Ishikawa (cell line): ENCODE results near the gene NOP56.

Experiments
- CEBPB ChIP-seq: IDR thresholded peaks from 2 replicates; pipeline ENCODE4 v1.6.1; 2012
- CREB1 ChIP-seq: IDR thresholded peaks from 2 replicates; pipeline ENCODE4 v1.6.1; 2012; ENCODE audit warnings: low read depth
- EGR1 ChIP-seq: IDR thresholded peaks from 2 replicates; pipeline ENCODE4 v1.6.1; 2012
- EP300 ChIP-seq: IDR thresholded peaks from 2 replicates; pipeline ENCODE4 v1.6.1; 2012; ENCODE audit warnings: borderline replicate concordance
- FOXM1 ChIP-seq: IDR thresholded peaks from 2 replicates; pipeline ENCODE4 v1.6.1; 2012; ENCODE audit warnings: low read depth, borderline replicate concordance
- MAX ChIP-seq: IDR thresholded peaks from 2 replicates; pipeline ENCODE4 v1.6.1; 2012
- NFIC ChIP-seq: IDR thresholded peaks from 2 replicates; pipeline ENCODE4 v1.6.1; 2012
- RAD21 ChIP-seq: IDR thresholded peaks from 2 replicates; pipeline ENCODE4 v1.6.1; 2012; ENCODE audit warnings: low read depth
- TAF1 ChIP-seq: IDR thresholded peaks from 2 replicates; pipeline ENCODE4 v1.6.1; 2012; ENCODE audit warnings: low read depth, mild to moderate bottlenecking
- TCF12 ChIP-seq: IDR thresholded peaks from 2 replicates; pipeline ENCODE4 v1.6.1; 2012; ENCODE audit warnings: low read depth
- TEAD4 ChIP-seq: IDR thresholded peaks from 2 replicates; pipeline ENCODE4 v1.6.1; 2012
- USF1 ChIP-seq: IDR thresholded peaks from 2 replicates; pipeline ENCODE4 v1.6.1; 2012
- YY1 ChIP-seq: IDR thresholded peaks from 2 replicates; pipeline ENCODE4 v1.6.1; 2012; ENCODE audit warnings: low read depth
- ZBTB7A ChIP-seq: IDR thresholded peaks from 2 replicates; pipeline ENCODE4 v1.6.1; 2012; ENCODE audit warnings: low read depth
- TF ChIP-seq, protein P1 (sequence below): IDR thresholded peaks from 2 replicates; pipeline ENCODE4 v1.6.1; 2012; ENCODE audit warnings: low read depth, mild to moderate bottlenecking

Gene NOP56

GRCh38 chr20:2691663-2692035, 39.2 kb downstream of the NOP56 start:
- TF ChIP-seq RAD21, result no peak
- no peak for TF ChIP-seq ZBTB7A

DNA sequence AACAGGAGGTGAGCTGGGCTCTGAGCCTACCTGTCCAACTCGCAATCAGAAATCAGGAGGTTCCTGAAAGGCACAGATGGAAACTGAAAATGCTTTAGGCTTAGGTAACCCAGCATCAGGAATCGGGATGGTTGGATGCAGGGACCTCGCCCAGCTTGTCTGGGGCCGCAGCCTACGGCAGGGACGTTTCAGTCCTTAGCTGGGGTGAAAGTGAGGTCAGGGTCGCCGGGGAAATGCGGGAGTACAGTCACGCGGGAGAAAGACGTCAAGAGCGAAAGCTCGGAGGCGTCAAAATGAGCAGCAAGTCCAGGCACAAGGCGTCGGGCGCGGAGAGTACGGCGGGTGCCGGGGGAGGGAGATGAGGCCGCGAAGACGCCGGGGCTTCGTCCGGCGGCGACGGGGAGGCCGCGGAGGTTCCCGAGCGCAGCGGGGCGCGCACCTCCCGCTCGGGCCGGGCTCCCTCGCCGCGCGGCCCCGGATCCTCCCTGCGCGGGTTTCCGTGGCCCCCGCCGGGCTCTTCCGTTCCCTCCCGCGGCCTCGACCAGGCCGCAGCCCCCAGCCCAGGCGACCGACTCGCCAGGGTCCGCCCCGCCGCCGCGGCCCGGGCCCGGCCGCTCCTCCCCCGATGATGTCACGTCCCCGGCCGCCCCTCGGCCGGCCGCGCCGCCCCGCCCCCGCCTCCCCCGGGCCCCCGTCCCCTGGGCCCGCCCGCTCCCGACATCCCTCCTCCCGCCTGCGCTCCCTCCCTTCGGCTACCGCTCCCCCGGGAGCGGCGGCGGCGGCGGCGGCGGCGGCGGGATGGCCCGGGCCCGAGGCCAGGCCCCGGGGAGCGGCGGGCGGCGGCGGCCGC, 39.8 kb downstream of the NOP56 start, which contains the start of gene EBF4:
EBF4 (plus strand) TSS at position 745 of the 850 bp plus-strand sequence. CDS start 866 bp downstream, outside the sequence.
- TF ChIP-seq MAX (peak; percentile 94), YY1 (no peak), EGR1 (no peak), ZBTB7A (0 out of 2 replicates have a peak, but pooled peaks have one; percentile 39)

- no peak for TF ChIP-seq USF1
- no peak for TF ChIP-seq ZBTB7A
- TF ChIP-seq YY1, result no peak
- TF ChIP-seq MAX, result no peak
- TF ChIP-seq TEAD4, result no peak
- no peak for TF ChIP-seq EP300
- no peak for TF ChIP-seq CREB1
- TF ChIP-seq CEBPB, result no peak
- TF ChIP-seq RAD21, result no peak
- TF ChIP-seq TCF12, result no peak
- TF ChIP-seq, protein P1, sequence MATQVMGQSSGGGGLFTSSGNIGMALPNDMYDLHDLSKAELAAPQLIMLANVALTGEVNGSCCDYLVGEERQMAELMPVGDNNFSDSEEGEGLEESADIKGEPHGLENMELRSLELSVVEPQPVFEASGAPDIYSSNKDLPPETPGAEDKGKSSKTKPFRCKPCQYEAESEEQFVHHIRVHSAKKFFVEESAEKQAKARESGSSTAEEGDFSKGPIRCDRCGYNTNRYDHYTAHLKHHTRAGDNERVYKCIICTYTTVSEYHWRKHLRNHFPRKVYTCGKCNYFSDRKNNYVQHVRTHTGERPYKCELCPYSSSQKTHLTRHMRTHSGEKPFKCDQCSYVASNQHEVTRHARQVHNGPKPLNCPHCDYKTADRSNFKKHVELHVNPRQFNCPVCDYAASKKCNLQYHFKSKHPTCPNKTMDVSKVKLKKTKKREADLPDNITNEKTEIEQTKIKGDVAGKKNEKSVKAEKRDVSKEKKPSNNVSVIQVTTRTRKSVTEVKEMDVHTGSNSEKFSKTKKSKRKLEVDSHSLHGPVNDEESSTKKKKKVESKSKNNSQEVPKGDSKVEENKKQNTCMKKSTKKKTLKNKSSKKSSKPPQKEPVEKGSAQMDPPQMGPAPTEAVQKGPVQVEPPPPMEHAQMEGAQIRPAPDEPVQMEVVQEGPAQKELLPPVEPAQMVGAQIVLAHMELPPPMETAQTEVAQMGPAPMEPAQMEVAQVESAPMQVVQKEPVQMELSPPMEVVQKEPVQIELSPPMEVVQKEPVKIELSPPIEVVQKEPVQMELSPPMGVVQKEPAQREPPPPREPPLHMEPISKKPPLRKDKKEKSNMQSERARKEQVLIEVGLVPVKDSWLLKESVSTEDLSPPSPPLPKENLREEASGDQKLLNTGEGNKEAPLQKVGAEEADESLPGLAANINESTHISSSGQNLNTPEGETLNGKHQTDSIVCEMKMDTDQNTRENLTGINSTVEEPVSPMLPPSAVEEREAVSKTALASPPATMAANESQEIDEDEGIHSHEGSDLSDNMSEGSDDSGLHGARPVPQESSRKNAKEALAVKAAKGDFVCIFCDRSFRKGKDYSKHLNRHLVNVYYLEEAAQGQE, result no peak
- TF ChIP-seq TAF1, result no peak
- no peak for TF ChIP-seq NFIC
- no peak for TF ChIP-seq EGR1
- no peak for TF ChIP-seq FOXM1
These were observed 40.5 kb downstream of the NOP56 start for GRCh38 chr20:2692886-2693285.

DNA sequence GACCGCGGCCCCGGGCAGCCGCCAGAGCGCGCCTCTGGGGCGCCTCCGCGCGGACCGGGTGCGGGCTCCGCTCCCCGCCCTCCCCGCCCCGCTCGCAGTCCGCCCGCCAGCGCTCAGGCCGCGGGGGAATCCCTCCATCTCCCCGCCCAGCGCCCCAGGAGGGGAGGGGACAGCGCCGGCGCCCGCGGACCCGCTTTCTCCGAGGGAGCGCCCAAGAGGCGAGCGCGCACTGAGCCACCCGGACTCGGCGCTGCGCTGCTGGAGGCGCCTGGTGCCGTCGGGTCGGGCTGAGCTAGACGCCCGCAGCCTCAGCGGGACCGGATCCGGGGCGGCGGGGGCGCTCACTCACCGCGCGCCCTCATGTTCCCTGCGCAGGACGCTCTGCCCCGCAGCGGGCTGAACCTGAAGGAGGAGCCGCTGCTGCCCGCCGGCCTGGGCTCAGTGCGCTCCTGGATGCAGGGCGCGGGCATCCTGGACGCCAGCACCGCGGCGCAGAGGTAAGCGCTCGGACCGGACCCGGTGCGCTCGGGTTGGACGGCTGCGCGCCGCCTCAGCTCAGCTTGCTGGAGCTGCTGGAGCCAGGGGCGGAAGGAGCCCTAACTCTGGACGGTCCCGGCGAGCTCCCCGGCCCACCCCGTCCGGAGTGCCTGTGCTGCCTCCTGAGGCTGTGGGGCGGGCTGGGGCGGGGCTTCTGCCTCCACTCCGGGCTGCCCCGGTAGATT, 41.0 kb downstream of the NOP56 start:
- TF ChIP-seq ZBTB7A (no peak), TCF12 (no peak), FOXM1 (no peak), CREB1 (no peak), NFIC (no peak), CEBPB (no peak), TAF1 (no peak), MAX (no peak; the same call in 1 of the 2 replicates), EP300 (no peak), EGR1 (no peak), RAD21 (no peak), USF1 (no peak), TEAD4 (no peak), YY1 (no peak)
- TF ChIP-seq, protein P1, result no peak

DNA sequence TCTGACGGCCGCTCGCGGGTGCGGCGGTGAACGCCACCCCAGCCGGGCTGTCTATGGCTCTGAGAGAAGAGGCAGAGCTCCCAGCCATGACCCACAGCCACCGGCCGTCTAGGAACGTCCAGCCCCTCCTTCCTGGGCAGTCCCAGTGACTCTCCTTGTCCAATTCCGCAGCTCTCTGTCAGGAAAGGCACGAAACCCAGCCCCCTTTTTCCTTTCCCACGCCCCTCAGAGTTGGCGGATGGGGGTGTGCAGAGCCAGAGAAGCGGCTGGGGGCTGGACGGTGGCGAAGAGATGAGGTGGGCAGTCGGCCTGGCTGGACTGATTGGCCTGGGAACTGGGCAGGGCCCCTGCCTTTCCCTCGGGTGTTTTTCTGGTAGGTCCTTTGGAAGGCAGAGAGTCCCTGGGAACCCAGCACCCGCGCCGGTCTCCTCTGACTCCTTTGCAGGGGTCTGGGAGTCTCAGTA, 41.6 kb downstream of the NOP56 start:
- TF ChIP-seq NFIC (no peak), MAX (no peak), RAD21 (no peak), USF1 (no peak), TEAD4 (no peak), ZBTB7A (no peak), FOXM1 (no peak), EGR1 (no peak), CREB1 (no peak)
- TF ChIP-seq, protein P1, result no peak
